Stimulated activated CD4-positive, alpha-beta T cell treated with anti-CD3 and anti-CD28 coated beads, Interleukin-4, amount 100 ng/mL, for 4 hours (primary cell): ENCODE results near the gene NAP1L4.

ENCODE experiments used
- DNase-seq, 2 experiments: peaks; one replicate each; pipeline ENCODE4 v3.0.0-alpha.2; 2020

NAP1L4 gene

GRCh38 chr11:2991452-2992233, 486 bp downstream of the NAP1L4 start:
- DNase-seq: peak in 1 of 2 experiments; percentile 32

GRCh38 chr11:2990617-2991451, 1.3 kb downstream of the NAP1L4 start:
- peak; percentile 25 to 38 for DNase-seq

- DNase-seq: no peak
These were observed 2.6 kb downstream of the NAP1L4 start for GRCh38 chr11:2989551-2989950.

- DNase-seq: no peak
These were observed 3.1 kb downstream of the NAP1L4 start for GRCh38 chr11:2989006-2989405.

- DNase-seq: peak; percentile 12 to 28
These were observed 4.0 kb downstream of the NAP1L4 start for GRCh38 chr11:2987881-2988861.

- no peak for DNase-seq
These were observed 8.2 kb downstream of the NAP1L4 start for GRCh38 chr11:2983908-2984307.

- no peak for DNase-seq
These were observed 9.9 kb downstream of the NAP1L4 start for GRCh38 chr11:2982214-2982613.

GRCh38 chr11:2981130-2981529, 11.0 kb downstream of the NAP1L4 start:
- DNase-seq: no peak

GRCh38 chr11:2980168-2980840, 11.8 kb downstream of the NAP1L4 start:
- DNase-seq: no peak

GRCh38 chr11:2977113-2977512, 15.0 kb downstream of the NAP1L4 start:
- DNase-seq: no peak

- DNase-seq: no peak
These were observed 15.7 kb downstream of the NAP1L4 start for GRCh38 chr11:2976294-2977063.

- peak in 1 of 2 experiments; percentile 32 for DNase-seq
These were observed 16.5 kb downstream of the NAP1L4 start for GRCh38 chr11:2975594-2975993.

- no peak for DNase-seq
These were observed 17.9 kb downstream of the NAP1L4 start for GRCh38 chr11:2974272-2974671.

GRCh38 chr11:2968341-2968900, 23.7 kb downstream of the NAP1L4 start:
- DNase-seq: no peak

GRCh38 chr11:2964782-2965181, 27.3 kb downstream of the NAP1L4 start:
- no peak for DNase-seq

GRCh38 chr11:2963761-2964160, 28.4 kb downstream of the NAP1L4 start:
- DNase-seq: no peak

- DNase-seq: no peak
These were observed 28.9 kb downstream of the NAP1L4 start for GRCh38 chr11:2963112-2963754.

GRCh38 chr11:2961080-2961479, 31.0 kb downstream of the NAP1L4 start:
- DNase-seq: no peak

- no peak for DNase-seq
These were observed 32.0 kb downstream of the NAP1L4 start for GRCh38 chr11:2960139-2960538.

- DNase-seq: no peak
These were observed 33.9 kb downstream of the NAP1L4 start for GRCh38 chr11:2958251-2958650.
